HEK293 (cell line): Measurements from ENCODE around the gene L3MBTL4.

Source experiments
- CTCF ChIA-PET: fragments of 350-600 bp; formaldehyde crosslinking; extraction: SDS; loops from one replicate; lab custom pipeline; 2021; ENCODE audit warnings: antibody characterized with exemption; lab: Yijun Ruan, JAX
- POLR2A ChIA-PET: fragments of 300-600 bp; formaldehyde crosslinking; extraction: SDS; loops from one replicate; lab custom pipeline; 2020; ENCODE audit warnings: antibody characterized with exemption, inconsistent platforms; lab: Yijun Ruan, JAX
- H3K27ac ChIP-seq: fragments of 200-500 bp; sonication (Bioruptor generic); 2 replicates; pipeline ENCODE4 v1.5.1; 2014; ENCODE audit warnings: low read depth, low read length, control low read depth, inconsistent platforms; ENCODE audit errors: extremely low read depth
- H3K36me3 ChIP-seq, 2 experiments: fragments of 200-500 bp in 1 of 2; sonication (Bioruptor generic) in 1 of 2; 1 replicate in 1 of 2; 2 replicates in 1 of 2; pipeline ENCODE4 v1.5.1; 2014 to 2017; ENCODE audit warnings: inconsistent platforms in 2 of 2, low read length in 2 of 2; ENCODE audit not compliant: control insufficient read depth in 2 of 2, insufficient read depth in 1 of 2
- H3K4me1 ChIP-seq: fragments of 200-500 bp; sonication (Bioruptor generic); 2 replicates; pipeline ENCODE4 v1.5.1; 2014; ENCODE audit warnings: mild to moderate bottlenecking, low read length, inconsistent platforms; ENCODE audit not compliant: control insufficient read depth, insufficient read depth
- H3K4me3 ChIP-seq: 2 replicates; pipeline ENCODE4 v1.5.1; 2011; ENCODE audit warnings: low read depth, mild to moderate bottlenecking, control low read depth, low read length, moderate library complexity
- H3K9me3 ChIP-seq: fragments of 200-500 bp; sonication (Bioruptor generic); 2 replicates; pipeline ENCODE4 v1.5.1; 2014; ENCODE audit warnings: low read depth, low read length, inconsistent platforms; ENCODE audit not compliant: control insufficient read depth, insufficient read depth
- GLI4 ChIP-seq: fragments of 450-650 bp; formaldehyde crosslinking; IDR thresholded peaks from 2 replicates; pipeline ENCODE4 v1.5.1; 2016; ENCODE audit warnings: missing biosample characterization, missing genetic modification characterization
- GLIS1 ChIP-seq: fragments of 450-650 bp; formaldehyde crosslinking; IDR thresholded peaks from 2 replicates; pipeline ENCODE4 v1.5.1; 2016; ENCODE audit warnings: missing biosample characterization, missing genetic modification characterization
- HIC1 ChIP-seq: fragments of 450-650 bp; formaldehyde crosslinking; IDR thresholded peaks from 2 replicates; pipeline ENCODE4 v1.5.1; 2016; ENCODE audit warnings: missing biosample characterization, missing genetic modification characterization
- OSR2 ChIP-seq: fragments of 450-650 bp; formaldehyde crosslinking; IDR thresholded peaks from 2 replicates; pipeline ENCODE4 v1.5.1; 2016; ENCODE audit warnings: missing biosample characterization, missing genetic modification characterization
- SP3 ChIP-seq: fragments of 450-650 bp; formaldehyde crosslinking; IDR thresholded peaks from 2 replicates; pipeline ENCODE4 v1.5.1; 2016; ENCODE audit warnings: missing biosample characterization, missing genetic modification characterization
- SP7 ChIP-seq: fragments of 450-650 bp; formaldehyde crosslinking; IDR thresholded peaks from 2 replicates; pipeline ENCODE4 v1.5.1; 2016; ENCODE audit warnings: missing biosample characterization, missing genetic modification characterization
- YY2 ChIP-seq: fragments of 450-650 bp; formaldehyde crosslinking; IDR thresholded peaks from 2 replicates; pipeline ENCODE4 v1.5.1; 2016; ENCODE audit warnings: missing biosample characterization, missing genetic modification characterization
- ZFP41 ChIP-seq: fragments of 450-650 bp; formaldehyde crosslinking; IDR thresholded peaks from 2 replicates; pipeline ENCODE4 v1.5.1; 2016; ENCODE audit warnings: missing biosample characterization, missing genetic modification characterization, borderline replicate concordance
- ZNF112 ChIP-seq: fragments of 450-650 bp; formaldehyde crosslinking; IDR thresholded peaks from 2 replicates; pipeline ENCODE4 v1.5.0; 2017; ENCODE audit warnings: missing biosample characterization, missing genetic modification characterization
- ZNF140 ChIP-seq: fragments of 450-650 bp; formaldehyde crosslinking; IDR thresholded peaks from 2 replicates; pipeline ENCODE4 v1.5.1; 2016; ENCODE audit warnings: missing biosample characterization, missing genetic modification characterization
- ZNF157 ChIP-seq: fragments of 450-650 bp; formaldehyde crosslinking; IDR thresholded peaks from 2 replicates; pipeline ENCODE4 v1.5.1; 2016; ENCODE audit warnings: missing biosample characterization, missing genetic modification characterization
- ZNF18 ChIP-seq: fragments of 450-650 bp; formaldehyde crosslinking; IDR thresholded peaks from 2 replicates; pipeline ENCODE4 v1.5.1; 2016; ENCODE audit warnings: missing biosample characterization, missing genetic modification characterization
- ZNF214 ChIP-seq: fragments of 450-650 bp; formaldehyde crosslinking; IDR thresholded peaks from 2 replicates; pipeline ENCODE4 v1.5.1; 2017; ENCODE audit warnings: missing biosample characterization, mild to moderate bottlenecking, missing genetic modification characterization, borderline replicate concordance
- ZNF292 ChIP-seq: fragments of 450-650 bp; formaldehyde crosslinking; IDR thresholded peaks from 2 replicates; pipeline ENCODE4 v1.5.1; 2016; ENCODE audit warnings: low read depth, missing biosample characterization, missing genetic modification characterization, borderline replicate concordance
- ZNF501 ChIP-seq: fragments of 450-650 bp; formaldehyde crosslinking; IDR thresholded peaks from 2 replicates; pipeline ENCODE4 v1.5.1; 2016; ENCODE audit warnings: missing biosample characterization, missing genetic modification characterization
- ZNF555 ChIP-seq: fragments of 450-650 bp; formaldehyde crosslinking; conservative IDR thresholded peaks from 2 replicates; pipeline ENCODE4 v1.5.1; 2017; ENCODE audit warnings: missing biosample characterization, mild to moderate bottlenecking, missing genetic modification characterization, inconsistent platforms
- ZNF560 ChIP-seq: fragments of 450-650 bp; formaldehyde crosslinking; IDR thresholded peaks from 2 replicates; pipeline ENCODE4 v1.5.1; 2017; ENCODE audit warnings: missing biosample characterization, missing genetic modification characterization, borderline replicate concordance
- ZNF621 ChIP-seq: fragments of 450-650 bp; formaldehyde crosslinking; IDR thresholded peaks from 2 replicates; pipeline ENCODE4 v1.5.1; 2017; ENCODE audit warnings: missing biosample characterization, missing genetic modification characterization
- ZNF785 ChIP-seq: fragments of 450-650 bp; formaldehyde crosslinking; IDR thresholded peaks from 2 replicates; pipeline ENCODE4 v1.5.1; 2016; ENCODE audit warnings: missing biosample characterization, missing genetic modification characterization
- ZNF791 ChIP-seq: fragments of 450-650 bp; formaldehyde crosslinking; IDR thresholded peaks from 2 replicates; pipeline ENCODE4 v1.5.1; 2016; ENCODE audit warnings: missing biosample characterization, missing genetic modification characterization
- ZNF830 ChIP-seq: fragments of 450-650 bp; IDR thresholded peaks from 2 replicates; pipeline ENCODE4 v1.5.0; 2018; ENCODE audit warnings: missing biosample characterization, missing genetic modification characterization, low read depth, mild to moderate bottlenecking, moderate library complexity
- ZNF843 ChIP-seq: fragments of 450-650 bp; formaldehyde crosslinking; IDR thresholded peaks from 2 replicates; pipeline ENCODE4 v1.5.1; 2016; ENCODE audit warnings: missing biosample characterization, missing genetic modification characterization
- ZSCAN18 ChIP-seq: fragments of 450-650 bp; formaldehyde crosslinking; IDR thresholded peaks from 2 replicates; pipeline ENCODE4 v1.5.1; 2016; ENCODE audit warnings: missing biosample characterization, missing genetic modification characterization
- TF ChIP-seq, protein P1 (sequence below): fragments of 450-650 bp; formaldehyde crosslinking; IDR thresholded peaks from 2 replicates; pipeline ENCODE4 v1.5.1; 2016; ENCODE audit warnings: missing biosample characterization, missing genetic modification characterization
- TF ChIP-seq, protein P2 (sequence below): fragments of 450-650 bp; formaldehyde crosslinking; IDR thresholded peaks from 2 replicates; pipeline ENCODE4 v1.5.1; 2017; ENCODE audit warnings: missing biosample characterization, missing genetic modification characterization

The L3MBTL4 gene

DNA sequence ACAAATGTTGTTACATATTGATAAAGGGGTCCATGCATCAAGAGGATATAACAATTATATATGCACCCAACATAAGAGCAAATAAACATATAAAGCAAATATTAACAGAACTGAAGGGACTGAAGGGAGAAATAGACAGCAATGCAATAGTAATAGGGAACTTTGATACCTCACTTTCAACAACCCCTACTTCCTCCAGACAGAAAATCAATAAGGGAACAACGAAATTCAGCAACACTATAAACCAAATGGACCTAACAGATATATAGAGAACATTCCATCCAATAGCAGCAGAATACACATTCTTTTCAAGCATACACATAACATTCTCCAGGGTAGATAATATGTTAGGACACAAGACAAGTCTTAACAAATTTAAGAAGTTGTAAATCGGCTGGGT lies 71.7 kb downstream of the L3MBTL4 start:
- H3K9me3 ChIP-seq = no peaks in the 10 kb centered on the region
- CTCF ChIA-PET = no interaction called here
- POLR2A ChIA-PET = no interaction called here

GRCh38 chr18:6341709-6342108 lies 73.0 kb downstream of the L3MBTL4 start:
- no peaks in the 10 kb centered on the region for H3K9me3 ChIP-seq
- ChIA-PET POLR2A (no interaction called here), CTCF (interaction anchor here (1.5 kb wide), 1 partner anchor 140 kb away, joined by 3 read pairs; no protein-coding TSS in a partner anchor)
- H3K27ac ChIP-seq = no peak overlapping the region
- H3K4me3 ChIP-seq = no peak overlapping the region
- H3K4me1 ChIP-seq = no peaks in the 10 kb centered on the region
- H3K36me3 ChIP-seq = no peaks in the 10 kb centered on the region
- no peak for TF ChIP-seq ZNF18 (tag by site-specific recombination)
- no peak for TF ChIP-seq GLIS1 (tag by site-specific recombination)
- no peak for TF ChIP-seq ZFP41 (tag by site-specific recombination)
- no peak for TF ChIP-seq ZNF785 (tag by site-specific recombination)
- TF ChIP-seq ZNF791 = peak; percentile 91
- no peak for TF ChIP-seq SP3 (tag by site-specific recombination)
- TF ChIP-seq ZSCAN18 (tag by site-specific recombination) = no peak

More for the DNA sequence above, 71.7 kb downstream of the L3MBTL4 start:
- Histone ChIP-seq H3K27ac (no peak overlapping the region), H3K4me1 (no peaks in the 10 kb centered on the region), H3K36me3 (no peaks in the 10 kb centered on the region), H3K4me3 (no peak overlapping the region)
- TF ChIP-seq ZNF214 (tag by site-specific recombination) = no peak
- TF ChIP-seq YY2 = no peak
- no peak for TF ChIP-seq ZNF112
- TF ChIP-seq SP3 (tag by site-specific recombination) = no peak
- TF ChIP-seq, protein P1, sequence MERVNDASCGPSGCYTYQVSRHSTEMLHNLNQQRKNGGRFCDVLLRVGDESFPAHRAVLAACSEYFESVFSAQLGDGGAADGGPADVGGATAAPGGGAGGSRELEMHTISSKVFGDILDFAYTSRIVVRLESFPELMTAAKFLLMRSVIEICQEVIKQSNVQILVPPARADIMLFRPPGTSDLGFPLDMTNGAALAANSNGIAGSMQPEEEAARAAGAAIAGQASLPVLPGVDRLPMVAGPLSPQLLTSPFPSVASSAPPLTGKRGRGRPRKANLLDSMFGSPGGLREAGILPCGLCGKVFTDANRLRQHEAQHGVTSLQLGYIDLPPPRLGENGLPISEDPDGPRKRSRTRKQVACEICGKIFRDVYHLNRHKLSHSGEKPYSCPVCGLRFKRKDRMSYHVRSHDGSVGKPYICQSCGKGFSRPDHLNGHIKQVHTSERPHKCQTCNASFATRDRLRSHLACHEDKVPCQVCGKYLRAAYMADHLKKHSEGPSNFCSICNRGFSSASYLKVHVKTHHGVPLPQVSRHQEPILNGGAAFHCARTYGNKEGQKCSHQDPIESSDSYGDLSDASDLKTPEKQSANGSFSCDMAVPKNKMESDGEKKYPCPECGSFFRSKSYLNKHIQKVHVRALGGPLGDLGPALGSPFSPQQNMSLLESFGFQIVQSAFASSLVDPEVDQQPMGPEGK = no peak
- no peak for TF ChIP-seq ZNF140
- TF ChIP-seq ZNF621 = no peak
- TF ChIP-seq ZNF830 (tag by site-specific recombination) = no peak
- TF ChIP-seq, protein P2, sequence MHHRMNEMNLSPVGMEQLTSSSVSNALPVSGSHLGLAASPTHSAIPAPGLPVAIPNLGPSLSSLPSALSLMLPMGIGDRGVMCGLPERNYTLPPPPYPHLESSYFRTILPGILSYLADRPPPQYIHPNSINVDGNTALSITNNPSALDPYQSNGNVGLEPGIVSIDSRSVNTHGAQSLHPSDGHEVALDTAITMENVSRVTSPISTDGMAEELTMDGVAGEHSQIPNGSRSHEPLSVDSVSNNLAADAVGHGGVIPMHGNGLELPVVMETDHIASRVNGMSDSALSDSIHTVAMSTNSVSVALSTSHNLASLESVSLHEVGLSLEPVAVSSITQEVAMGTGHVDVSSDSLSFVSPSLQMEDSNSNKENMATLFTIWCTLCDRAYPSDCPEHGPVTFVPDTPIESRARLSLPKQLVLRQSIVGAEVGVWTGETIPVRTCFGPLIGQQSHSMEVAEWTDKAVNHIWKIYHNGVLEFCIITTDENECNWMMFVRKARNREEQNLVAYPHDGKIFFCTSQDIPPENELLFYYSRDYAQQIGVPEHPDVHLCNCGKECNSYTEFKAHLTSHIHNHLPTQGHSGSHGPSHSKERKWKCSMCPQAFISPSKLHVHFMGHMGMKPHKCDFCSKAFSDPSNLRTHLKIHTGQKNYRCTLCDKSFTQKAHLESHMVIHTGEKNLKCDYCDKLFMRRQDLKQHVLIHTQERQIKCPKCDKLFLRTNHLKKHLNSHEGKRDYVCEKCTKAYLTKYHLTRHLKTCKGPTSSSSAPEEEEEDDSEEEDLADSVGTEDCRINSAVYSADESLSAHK (tag by site-specific recombination) = no peak
- no peak for TF ChIP-seq ZNF555 (tag by site-specific recombination)
- no peak for TF ChIP-seq ZNF501
- no peak for TF ChIP-seq ZNF843 (tag by site-specific recombination)
- TF ChIP-seq GLI4 (tag by site-specific recombination) = no peak
- no peak for TF ChIP-seq HIC1 (tag by site-specific recombination)
- TF ChIP-seq SP7 = no peak
- TF ChIP-seq ZNF292 (tag by site-specific recombination) = no peak
- TF ChIP-seq ZNF560 (tag by site-specific recombination) = no peak
- TF ChIP-seq OSR2 (tag by site-specific recombination) = no peak
- no peak for TF ChIP-seq ZNF157 (tag by site-specific recombination)
